ENCODE results near the gene ALOXE3.
A peak's percentile ranks its signal among the peaks of the same experiment; 100 is the strongest.

ALOXE3 gene

DNA sequence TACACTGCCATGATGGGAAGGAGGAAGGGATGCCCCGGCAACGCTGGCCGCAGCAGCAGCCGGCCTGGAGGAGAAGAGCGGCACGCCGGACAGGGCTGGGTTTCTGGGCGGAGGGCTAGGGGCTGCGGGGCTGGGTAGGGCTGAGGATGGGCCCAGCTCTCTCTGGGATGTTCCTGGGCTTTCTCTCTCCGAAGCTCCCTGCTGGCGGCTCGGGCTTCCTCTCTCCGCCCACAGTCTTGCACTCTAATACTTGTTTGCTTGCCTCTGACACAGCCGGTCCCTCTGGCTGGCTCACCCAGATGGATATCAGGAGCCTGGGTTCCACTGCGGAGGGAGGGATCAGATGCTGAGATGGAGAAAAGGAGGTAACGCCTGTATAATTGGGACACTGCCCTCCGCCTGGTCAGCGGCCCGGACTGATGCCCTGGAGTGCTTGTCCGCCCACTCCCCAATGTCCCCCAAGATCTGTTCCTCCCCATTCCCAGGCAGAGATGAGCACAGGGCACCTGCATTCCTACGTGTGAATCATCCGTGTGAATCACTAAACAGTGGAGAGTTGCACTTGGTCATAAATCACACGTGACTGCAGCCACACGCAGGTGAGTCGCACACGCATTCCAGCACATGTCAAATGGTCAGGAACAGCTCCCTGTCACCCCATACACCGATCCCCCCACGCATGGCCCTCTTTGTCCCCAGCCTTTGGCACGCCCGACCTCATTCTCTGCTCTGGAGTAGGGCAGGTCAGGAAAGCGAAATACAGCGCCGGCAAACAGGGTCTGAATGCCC, at the start of gene ALOXE3:
ALOXE3 (minus strand) TSS at position 535 of the 789 bp plus-strand sequence; CDS start at position 11, 524 bp downstream.
- H3K27me3 ChIP-seq (ENCODE audit: insufficient read depth, low read length, poor library complexity): peaks cover 57% of the 10 kb centered on the region
- DNase-seq: no peak

DNA sequence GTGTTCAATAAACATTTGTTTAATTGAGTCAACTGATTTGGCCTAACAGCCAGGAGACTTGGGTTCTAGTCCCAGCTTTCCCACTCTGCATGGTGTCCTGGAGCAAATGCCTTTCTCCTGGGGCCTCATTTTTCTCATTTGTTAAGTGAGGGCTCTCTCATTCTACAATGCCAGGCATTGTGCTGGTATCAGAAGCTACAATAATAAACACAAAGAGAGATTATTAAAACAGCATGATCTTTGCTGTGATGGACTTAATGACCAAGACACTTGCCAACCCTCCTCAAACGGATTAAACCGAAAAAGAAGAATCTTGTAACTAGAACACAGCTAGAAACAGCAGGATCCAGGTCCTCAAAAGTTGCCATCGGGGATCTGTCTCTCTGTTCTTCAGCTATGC, 49.2 kb upstream of the ALOXE3 start:
- H3K27ac ChIP-seq (ENCODE audit: low read length): no peak overlapping the region
- peaks cover 9% of the 10 kb centered on the region for H3K79me2 ChIP-seq (ENCODE audit: insufficient read depth, low read length)
- peaks cover 1% of the 10 kb centered on the region; the same call in 1 of the 2 replicates for H3K36me3 ChIP-seq (ENCODE audit: insufficient read depth, low read length)
- no peak overlapping the region for H2AFZ ChIP-seq (ENCODE audit: low read depth, low read length)
- no peak overlapping the region for H3K4me2 ChIP-seq (ENCODE audit: insufficient read depth, low read length)
- H3K4me3 ChIP-seq (ENCODE audit: low read depth in 1 of 2, low read length in 2 of 2): no peak overlapping the region
- peaks cover 35% of the 10 kb centered on the region for H3K4me1 ChIP-seq (ENCODE audit: insufficient read depth, low read length)
- DNase-seq (no peak), ATAC-seq (ENCODE audit: insufficient read depth, low read depth) (no peak)
- no peaks in the 10 kb centered on the region for H4K20me1 ChIP-seq (ENCODE audit: insufficient read depth, low read length)
- H3K27me3 ChIP-seq (ENCODE audit: insufficient read depth, low read length, poor library complexity): no peaks in the 10 kb centered on the region
- no peak overlapping the region for H3K9ac ChIP-seq (ENCODE audit: low read depth, low read length)
- TF ChIP-seq, protein P1, sequence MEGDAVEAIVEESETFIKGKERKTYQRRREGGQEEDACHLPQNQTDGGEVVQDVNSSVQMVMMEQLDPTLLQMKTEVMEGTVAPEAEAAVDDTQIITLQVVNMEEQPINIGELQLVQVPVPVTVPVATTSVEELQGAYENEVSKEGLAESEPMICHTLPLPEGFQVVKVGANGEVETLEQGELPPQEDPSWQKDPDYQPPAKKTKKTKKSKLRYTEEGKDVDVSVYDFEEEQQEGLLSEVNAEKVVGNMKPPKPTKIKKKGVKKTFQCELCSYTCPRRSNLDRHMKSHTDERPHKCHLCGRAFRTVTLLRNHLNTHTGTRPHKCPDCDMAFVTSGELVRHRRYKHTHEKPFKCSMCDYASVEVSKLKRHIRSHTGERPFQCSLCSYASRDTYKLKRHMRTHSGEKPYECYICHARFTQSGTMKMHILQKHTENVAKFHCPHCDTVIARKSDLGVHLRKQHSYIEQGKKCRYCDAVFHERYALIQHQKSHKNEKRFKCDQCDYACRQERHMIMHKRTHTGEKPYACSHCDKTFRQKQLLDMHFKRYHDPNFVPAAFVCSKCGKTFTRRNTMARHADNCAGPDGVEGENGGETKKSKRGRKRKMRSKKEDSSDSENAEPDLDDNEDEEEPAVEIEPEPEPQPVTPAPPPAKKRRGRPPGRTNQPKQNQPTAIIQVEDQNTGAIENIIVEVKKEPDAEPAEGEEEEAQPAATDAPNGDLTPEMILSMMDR (IDR thresholded peaks at IDR 0.05; ENCODE audit: borderline replicate concordance, extremely low read depth, low read length, poor library complexity, severe bottlenecking): no peak
- no peak for TF ChIP-seq EZH2 (IDR thresholded peaks at IDR 0.05; ENCODE audit: borderline replicate concordance, low read depth, low read length, severe bottlenecking)
- H3K9me3 ChIP-seq (ENCODE audit: insufficient read depth, low read length, severe bottlenecking): no peaks in the 10 kb centered on the region

More for the DNA sequence above, at the start of gene ALOXE3:
- Histone ChIP-seq H3K79me2 (ENCODE audit: insufficient read depth, low read length) (no peaks in the 10 kb centered on the region), H3K9me3 (ENCODE audit: insufficient read depth, low read length, severe bottlenecking) (no peaks in the 10 kb centered on the region), H3K4me3 (ENCODE audit: low read depth in 1 of 2, low read length in 2 of 2) (peak within 1 kb of the TSS; percentile 83 to 98), H3K36me3 (ENCODE audit: insufficient read depth, low read length) (no peaks in the 10 kb centered on the region), H3K9ac (ENCODE audit: low read depth, low read length) (peak within 1 kb of the TSS; percentile 76), H2AFZ (ENCODE audit: low read depth, low read length) (peak within 1 kb of the TSS; percentile 96), H3K4me2 (ENCODE audit: insufficient read depth, low read length) (peak within 1 kb of the TSS; percentile 100), H3K27ac (ENCODE audit: low read length) (peak within 1 kb of the TSS; percentile 74), H3K4me1 (ENCODE audit: insufficient read depth, low read length) (peaks cover 57% of the 10 kb centered on the region), H4K20me1 (ENCODE audit: insufficient read depth, low read length) (peaks cover 10% of the 10 kb centered on the region; the same call in 1 of the 2 replicates)
- ATAC-seq (ENCODE audit: insufficient read depth, low read depth): peak; percentile 17; the same call in 2 of the 3 replicates
- TF ChIP-seq, protein P1 (IDR thresholded peaks at IDR 0.05; ENCODE audit: borderline replicate concordance, extremely low read depth, low read length, poor library complexity, severe bottlenecking): no peak
- no peak for TF ChIP-seq EZH2 (IDR thresholded peaks at IDR 0.05; ENCODE audit: borderline replicate concordance, low read depth, low read length, severe bottlenecking)

DNA sequence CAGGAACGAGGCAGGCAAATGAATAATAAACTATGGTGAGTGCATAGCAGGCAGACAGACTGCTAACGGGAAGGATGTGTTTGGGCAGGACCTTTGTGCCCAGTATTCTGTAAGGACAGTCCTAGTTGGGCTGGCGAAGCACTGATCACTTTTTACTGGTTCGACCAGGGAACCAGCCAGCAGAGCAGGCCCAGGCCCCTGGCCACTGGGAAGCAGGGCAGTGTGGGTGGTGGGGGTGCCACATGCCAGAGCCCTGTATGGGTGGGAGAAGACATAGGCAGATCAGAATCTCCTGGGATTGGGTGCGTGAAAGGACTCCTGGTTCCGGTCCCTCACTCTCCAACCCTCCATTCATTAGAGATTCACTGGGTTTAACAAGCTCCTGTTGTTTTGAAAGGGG, 48.4 kb upstream of the ALOXE3 start:
- Histone ChIP-seq H3K4me3 (ENCODE audit: low read depth in 1 of 2, low read length in 2 of 2) (no peak overlapping the region), H3K4me2 (ENCODE audit: insufficient read depth, low read length) (no peak overlapping the region), H2AFZ (ENCODE audit: low read depth, low read length) (no peak overlapping the region), H3K9me3 (ENCODE audit: insufficient read depth, low read length, severe bottlenecking) (no peaks in the 10 kb centered on the region), H3K27me3 (ENCODE audit: insufficient read depth, low read length, poor library complexity) (no peaks in the 10 kb centered on the region), H3K79me2 (ENCODE audit: insufficient read depth, low read length) (peaks cover 17% of the 10 kb centered on the region), H3K9ac (ENCODE audit: low read depth, low read length) (no peak overlapping the region), H3K36me3 (ENCODE audit: insufficient read depth, low read length) (peaks cover 7% of the 10 kb centered on the region), H4K20me1 (ENCODE audit: insufficient read depth, low read length) (peaks cover 7% of the 10 kb centered on the region), H3K4me1 (ENCODE audit: insufficient read depth, low read length) (peaks cover 35% of the 10 kb centered on the region), H3K27ac (ENCODE audit: low read length) (no peak overlapping the region)
- ATAC-seq (ENCODE audit: insufficient read depth, low read depth) (no peak), DNase-seq (no peak)
- TF ChIP-seq EZH2 (IDR thresholded peaks at IDR 0.05; ENCODE audit: borderline replicate concordance, low read depth, low read length, severe bottlenecking): no peak
- TF ChIP-seq, protein P1 (IDR thresholded peaks at IDR 0.05; ENCODE audit: borderline replicate concordance, extremely low read depth, low read length, poor library complexity, severe bottlenecking): no peak

All from DND-41 (cell line).